A673 (cell line): ENCODE data around the gene ZNF273. TPM values are rescaled to one million over a fixed set of nuclear protein-coding genes. Genes with fewer than 3 reads are reported as not detected.

Experiments used
- BruUV-seq: library from RNA; stranded (reverse); fragments of 400-500 nt; replicated peaks from 2 replicates; lab custom pipeline; 2021; lab: Mats Ljungman, UMichigan
- CTCF ChIA-PET: fragments of 300-600 bp; sonication (Branson Sonifier 250); formaldehyde crosslinking; loops from one replicate; lab custom pipeline; 2022; ENCODE audit warnings: antibody characterized with exemption; lab: Charles Lee
- POLR2A ChIA-PET: fragments of 300-600 bp; sonication (Branson Sonifier 250); formaldehyde crosslinking; loops from one replicate; lab custom pipeline; 2022; ENCODE audit warnings: antibody characterized with exemption; ENCODE audit not compliant: low non-redundant PET; lab: Charles Lee
- DNase-seq: peaks from one replicate; pipeline ENCODE4 v3.0.0-alpha.2; 2015; ENCODE audit warnings: low spot score
- H3K27ac ChIP-seq: fragments of 200-600 bp; sonication (generic); 2 replicates; pipeline ENCODE4 v1.5.1; 2016; ENCODE audit warnings: mixed run types, low read depth, mild to moderate bottlenecking, mixed read lengths, antibody characterized with exemption, low read length; ENCODE audit not compliant: poor library complexity, severe bottlenecking
- H3K27me3 ChIP-seq: fragments of 200-600 bp; sonication (generic); replicated peaks from 2 replicates; pipeline ENCODE4 v1.6.1; 2017; ENCODE audit warnings: mixed run types, low read depth, mild to moderate bottlenecking, mixed read lengths, antibody characterized with exemption, low read length; ENCODE audit not compliant: insufficient read depth, poor library complexity
- H3K36me3 ChIP-seq: fragments of 200-600 bp; sonication (generic); 2 replicates; pipeline ENCODE4 v1.6.1; 2016; ENCODE audit warnings: mixed run types, mild to moderate bottlenecking, mixed read lengths, antibody characterized with exemption, low read length; ENCODE audit not compliant: insufficient read depth, poor library complexity, severe bottlenecking
- H3K4me1 ChIP-seq: fragments of 200-600 bp; sonication (generic); 2 replicates; pipeline ENCODE4 v1.6.1; 2017; ENCODE audit warnings: mixed run types, mild to moderate bottlenecking, mixed read lengths, antibody characterized with exemption, low read length; ENCODE audit not compliant: insufficient read depth, poor library complexity, severe bottlenecking
- H3K4me3 ChIP-seq: fragments of 200-600 bp; sonication (generic); 2 replicates; pipeline ENCODE4 v1.5.1; 2016; ENCODE audit warnings: low read depth, mixed run types, mild to moderate bottlenecking, mixed read lengths, low read length; ENCODE audit not compliant: poor library complexity, severe bottlenecking
- H3K9me3 ChIP-seq: fragments of 200-600 bp; sonication (generic); 2 replicates; pipeline ENCODE4 v1.6.1; 2016; ENCODE audit warnings: mixed run types, low read depth, mild to moderate bottlenecking, mixed read lengths, antibody characterized with exemption, low read length; ENCODE audit not compliant: poor library complexity, severe bottlenecking
- CTCF ChIP-seq: fragments of 300-800, 200-600 bp; sonication (generic); conservative IDR thresholded peaks from 2 replicates; pipeline ENCODE4 v1.5.1; 2017; ENCODE audit warnings: low read depth, mild to moderate bottlenecking, antibody characterized with exemption, low read length, moderate library complexity, mixed read lengths
- EZH2 ChIP-seq: fragments of 200-600 bp; sonication (generic); IDR thresholded peaks from 2 replicates; pipeline ENCODE4 v1.6.1; 2017; ENCODE audit warnings: borderline replicate concordance, low read depth, mild to moderate bottlenecking, mixed read lengths, antibody characterized with exemption, low read length; ENCODE audit not compliant: poor library complexity, severe bottlenecking
- intact Hi-C: fragments of 100-400 bp; cut with micrococcal nuclease; formaldehyde crosslinking; loops from one replicate; pipeline ENCODE4 v1.10.0; 2022; ENCODE audit not compliant: unreplicated experiment
- total RNA-seq: library from RNA; stranded (reverse); gene quantifications from 2 replicates; pipeline ENCODE4 v1.2.3, GENCODE V29; 2021

Gene ZNF273
- total RNA-seq, 1 experiment from 2014 or later = 10.1 TPM

GRCh38 chr7:64886956-64887545 lies 16.0 kb upstream of the ZNF273 start:
- no TSS peak for BruUV-seq
- intact Hi-C loops = loop anchor here (10.0 kb wide), 1 partner anchor 62 kb away; no protein-coding TSS in a partner anchor
- no peaks in the 10 kb centered on the region for H3K4me1 ChIP-seq
- H3K27ac ChIP-seq = no peak overlapping the region
- H3K4me3 ChIP-seq = no peak overlapping the region
- TF ChIP-seq CTCF (no peak), EZH2 (no peak)
- ChIA-PET CTCF (no interaction called here), POLR2A (no interaction called here)
- no peaks in the 10 kb centered on the region for H3K9me3 ChIP-seq
- DNase-seq = no peak
- no peaks in the 10 kb centered on the region for H3K36me3 ChIP-seq
- H3K27me3 ChIP-seq = no peaks in the 10 kb centered on the region

- Histone ChIP-seq H3K27ac (no peak overlapping the region), H3K4me1 (no peaks in the 10 kb centered on the region), H3K9me3 (no peaks in the 10 kb centered on the region), H3K27me3 (no peaks in the 10 kb centered on the region), H3K36me3 (no peaks in the 10 kb centered on the region), H3K4me3 (peak overlapping the region; percentile 13)
- intact Hi-C loops = loop anchor here (10.0 kb wide), 1 partner anchor 63 kb away; no protein-coding TSS in a partner anchor
- CTCF ChIA-PET = no interaction called here
- no TSS peak for BruUV-seq
- POLR2A ChIA-PET = no interaction called here
- DNase-seq = peak; percentile 50
- no peak for TF ChIP-seq EZH2
- peak; percentile 65 for TF ChIP-seq CTCF
Observed at GRCh38 chr7:64887756-64888508, 15.1 kb upstream of the ZNF273 start.

GRCh38 chr7:64888561-64888900 lies 14.5 kb upstream of the ZNF273 start:
- intact Hi-C loops = loop anchor here (10.0 kb wide), 1 partner anchor 64 kb away; no protein-coding TSS in a partner anchor
- no TSS peak for BruUV-seq
- POLR2A ChIA-PET = no interaction called here
- Histone ChIP-seq H3K27ac (no peak overlapping the region), H3K4me1 (no peaks in the 10 kb centered on the region), H3K4me3 (peak overlapping the region; percentile 13), H3K9me3 (no peaks in the 10 kb centered on the region), H3K27me3 (no peaks in the 10 kb centered on the region), H3K36me3 (no peaks in the 10 kb centered on the region)
- TF ChIP-seq CTCF (no peak), EZH2 (no peak)
- DNase-seq = no peak
- CTCF ChIA-PET = no interaction called here
